ENCODE data around the gene GMPS. TPM values are rescaled to one million over a fixed set of nuclear protein-coding genes. Genes with fewer than 3 reads are reported as not detected.
A peak's percentile ranks its signal among the peaks of the same experiment; 100 is the strongest.
"Not testable (repeated sequence)": the region's sequence is repeated elsewhere in the genome, so short reads cannot be mapped to it uniquely, and the experiment has no call there.

GMPS gene
- total RNA-seq: 10 to 100 TPM; 21.4 to 27.4 (median 27.2) TPM

GRCh38 chr3:155870133-155870944 lies at the start of gene GMPS:
GMPS (plus strand) TSS chr3:155870650; CDS start chr3:155870871, 221 bp downstream.
- TF ChIP-seq EP300 (IDR thresholded peaks at IDR 0.05): no peak
- peak; percentile 62 to 80 (median 74) for TF ChIP-seq CTCF (IDR thresholded peaks at IDR 0.05)
- no peak for TF ChIP-seq POLR2A (IDR thresholded peaks at IDR 0.05; ENCODE audit: low read depth)
- peak; percentile 76 to 82 for TF ChIP-seq POLR2AphosphoS5 (IDR thresholded peaks at IDR 0.05)
- WGBS: 0% methylated on average over 29 of the region's 83 CpGs
- no peaks in the 10 kb centered on the region for H3K27me3 ChIP-seq
- H3K36me3 ChIP-seq: no peaks in the 10 kb centered on the region
- intact Hi-C loops (cut with DNase I): loop anchor here (2.0 to 5.0 kb wide), 3 partner anchors 16 to 123 kb away; partner anchors contain the start of genes C3orf33, PLCH1 and SLC33A1
- H3K27ac ChIP-seq (replicated peaks in 1 of 4): peak within 1 kb of the TSS; percentile 97 to 99 (median 98)
- H3K4me1 ChIP-seq: peaks cover 14 to 44% (median 37%) of the 10 kb centered on the region in 4 donors
- H3K9me3 ChIP-seq: no peaks in the 10 kb centered on the region
- peak within 1 kb of the TSS; percentile 95 to 100 (median 98) for H3K4me3 ChIP-seq
- peak; percentile 96 for DNase-seq (ENCODE audit: extremely low spot score)

DNA sequence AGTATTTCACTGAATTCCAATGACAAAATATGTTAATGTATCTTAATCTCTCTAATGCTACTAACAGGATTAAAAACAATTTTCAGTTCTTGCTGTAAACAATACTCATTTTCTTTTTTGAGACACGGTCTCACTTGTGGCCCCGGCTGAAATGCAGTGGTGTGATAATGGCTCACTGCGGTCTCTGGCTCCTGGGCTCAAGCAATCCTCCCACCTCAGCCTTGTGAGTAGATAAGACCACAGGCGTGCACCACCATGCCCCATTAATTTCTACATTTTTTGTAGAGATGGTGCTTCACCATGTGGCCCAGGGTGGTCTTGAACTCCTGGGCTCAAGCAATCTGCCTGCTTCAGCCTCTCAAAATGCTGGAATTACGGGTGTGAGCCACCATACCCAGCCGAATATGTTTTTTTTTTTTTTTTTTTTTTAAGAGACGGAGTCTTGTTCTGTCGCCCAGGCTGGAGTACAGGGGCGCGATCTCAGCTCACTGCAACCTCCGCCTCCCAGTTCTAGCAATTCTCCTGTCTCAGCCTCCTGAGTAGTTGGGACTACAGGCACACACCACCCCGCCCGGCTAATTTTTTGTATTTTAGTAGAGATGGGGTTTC lies 41.9 kb upstream of the GMPS start:
- H3K27ac ChIP-seq (replicated peaks in 1 of 4); intact Hi-C loops (cut with DNase I); H3K9me3 ChIP-seq; H3K27me3 ChIP-seq; H3K4me3 ChIP-seq; DNase-seq (ENCODE audit: extremely low spot score); H3K4me1 ChIP-seq: not testable (repeated sequence)
- peaks cover 3 to 50% (median 30%) of the 10 kb centered on the region in 4 donors for H3K36me3 ChIP-seq
- WGBS: 97% methylated on average over 13 of the region's 13 CpGs

- Histone ChIP-seq H3K36me3 (peaks cover 0 to 20% (median 15%) of the 10 kb centered on the region in 4 donors), H3K27me3 (no peaks in the 10 kb centered on the region), H3K27ac (replicated peaks in 1 of 4) (no peak overlapping the region), H3K4me1 (no peaks in the 10 kb centered on the region), H3K9me3 (no peaks in the 10 kb centered on the region), H3K4me3 (no peak overlapping the region)
- DNase-seq (ENCODE audit: extremely low spot score): no peak
- WGBS: 76% methylated on average over 7 of the region's 9 CpGs
- TF ChIP-seq EP300 (IDR thresholded peaks at IDR 0.05) (no peak), CTCF (IDR thresholded peaks at IDR 0.05) (no peak), POLR2A (IDR thresholded peaks at IDR 0.05; ENCODE audit: low read depth) (no peak), POLR2AphosphoS5 (IDR thresholded peaks at IDR 0.05) (no peak)
- intact Hi-C loops (cut with DNase I): no loop called here
Measured at GRCh38 chr3:155835341-155836071, 34.9 kb upstream of the GMPS start.

- 59% methylated on average over 1 of the region's 1 CpG for WGBS
- intact Hi-C loops (cut with DNase I): no loop called here
- no peak for DNase-seq (ENCODE audit: extremely low spot score)
- Histone ChIP-seq H3K4me1 (peaks cover 13 to 33% (median 27%) of the 10 kb centered on the region in 4 donors), H3K27ac (replicated peaks in 1 of 4) (no peak overlapping the region), H3K9me3 (no peaks in the 10 kb centered on the region), H3K4me3 (no peak overlapping the region), H3K27me3 (no peaks in the 10 kb centered on the region), H3K36me3 (peaks cover 0 to 6% (median 2%) of the 10 kb centered on the region in 4 donors)
- TF ChIP-seq EP300 (IDR thresholded peaks at IDR 0.05): no peak
- no peak for TF ChIP-seq POLR2AphosphoS5 (IDR thresholded peaks at IDR 0.05)
- TF ChIP-seq CTCF (IDR thresholded peaks at IDR 0.05): no peak
- TF ChIP-seq POLR2A (IDR thresholded peaks at IDR 0.05; ENCODE audit: low read depth): no peak
Measured at GRCh38 chr3:155843569-155843968, 26.9 kb upstream of the GMPS start.

GRCh38 chr3:155846119-155846518 lies 24.3 kb upstream of the GMPS start:
- H3K9me3 ChIP-seq: no peaks in the 10 kb centered on the region
- H3K36me3 ChIP-seq: peaks cover 0 to 7% (median 0%) of the 10 kb centered on the region in 4 donors
- intact Hi-C loops (cut with DNase I): no loop called here
- H3K4me3 ChIP-seq: no peak overlapping the region
- WGBS: 86% methylated on average over 3 of the region's 3 CpGs
- H3K27ac ChIP-seq (replicated peaks in 1 of 4): no peak overlapping the region
- H3K27me3 ChIP-seq: no peaks in the 10 kb centered on the region
- no peak for TF ChIP-seq POLR2AphosphoS5 (IDR thresholded peaks at IDR 0.05)
- TF ChIP-seq CTCF (IDR thresholded peaks at IDR 0.05): no peak
- no peak for TF ChIP-seq POLR2A (IDR thresholded peaks at IDR 0.05; ENCODE audit: low read depth)
- no peak for TF ChIP-seq EP300 (IDR thresholded peaks at IDR 0.05)
- no peak for DNase-seq (ENCODE audit: extremely low spot score)
- H3K4me1 ChIP-seq: peaks cover 32 to 59% (median 52%) of the 10 kb centered on the region in 4 donors

All from esophagus muscularis mucosa (tissue), 4 donors.